Muscle layer of colon (tissue), 2 donors: ENCODE results near the gene STH.

Experiments
- H3K27ac ChIP-seq: one replicate; pipeline ENCODE4 v1.7.0; 2013; ENCODE audit warnings: low read depth, mild to moderate bottlenecking, low read length, moderate library complexity
- H3K27me3 ChIP-seq, 2 donors: one replicate each; pipeline ENCODE4 v1.7.0; 2013; ENCODE audit warnings: low read length in 2 of 2, mild to moderate bottlenecking in 2 of 2; ENCODE audit not compliant: insufficient read depth in 2 of 2, control insufficient read depth in 1 of 2
- H3K36me3 ChIP-seq: one replicate; pipeline ENCODE4 v1.7.0; 2013; ENCODE audit warnings: mild to moderate bottlenecking, low read length; ENCODE audit not compliant: insufficient read depth
- H3K4me1 ChIP-seq: one replicate; pipeline ENCODE4 v1.7.0; 2013; ENCODE audit warnings: mild to moderate bottlenecking, low read length; ENCODE audit not compliant: insufficient read depth
- H3K4me3 ChIP-seq, 2 donors: one replicate each; pipeline ENCODE4 v1.7.0; 2013; ENCODE audit warnings: low read length in 2 of 2, low read depth in 1 of 2, mild to moderate bottlenecking in 1 of 2, moderate library complexity in 1 of 2
- H3K9ac ChIP-seq: one replicate; pipeline ENCODE4 v1.7.0; 2013; ENCODE audit warnings: low read length
- H3K9me3 ChIP-seq: one replicate; pipeline ENCODE4 v1.7.0; 2013; ENCODE audit warnings: mild to moderate bottlenecking, low read length
- donor health status: abdominal sarcoma.
- donor health status: Adenocarcinoma of cecum.

Gene STH

DNA sequence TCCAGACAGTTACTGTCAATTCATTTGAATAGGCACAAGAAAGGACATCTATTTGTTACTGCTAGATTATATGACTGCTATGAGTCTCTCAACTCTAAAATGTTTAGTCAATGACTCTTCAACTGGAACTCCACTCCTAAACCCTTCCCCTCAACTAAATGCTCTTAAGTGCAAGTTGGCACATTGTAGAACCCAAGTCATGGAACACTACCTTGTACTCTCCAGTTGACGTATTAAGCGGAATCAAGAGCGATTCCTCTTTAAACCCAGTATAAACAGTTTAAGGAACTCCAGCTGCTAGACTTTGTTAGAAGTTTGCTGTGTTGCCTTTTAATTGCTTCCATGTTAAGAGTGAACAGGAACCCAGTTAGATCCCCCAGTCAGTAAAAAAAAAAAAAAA, 44.6 kb downstream of the STH start:
- peak overlapping the region; percentile 38 for H3K27ac ChIP-seq
- peaks cover 44% of the 10 kb centered on the region for H3K36me3 ChIP-seq
- peaks cover 33% of the 10 kb centered on the region for H3K4me1 ChIP-seq
- H3K9ac ChIP-seq: no peak overlapping the region
- H3K4me3 ChIP-seq: no peak overlapping the region
- no peaks in the 10 kb centered on the region for H3K27me3 ChIP-seq
- no peaks in the 10 kb centered on the region for H3K9me3 ChIP-seq

DNA sequence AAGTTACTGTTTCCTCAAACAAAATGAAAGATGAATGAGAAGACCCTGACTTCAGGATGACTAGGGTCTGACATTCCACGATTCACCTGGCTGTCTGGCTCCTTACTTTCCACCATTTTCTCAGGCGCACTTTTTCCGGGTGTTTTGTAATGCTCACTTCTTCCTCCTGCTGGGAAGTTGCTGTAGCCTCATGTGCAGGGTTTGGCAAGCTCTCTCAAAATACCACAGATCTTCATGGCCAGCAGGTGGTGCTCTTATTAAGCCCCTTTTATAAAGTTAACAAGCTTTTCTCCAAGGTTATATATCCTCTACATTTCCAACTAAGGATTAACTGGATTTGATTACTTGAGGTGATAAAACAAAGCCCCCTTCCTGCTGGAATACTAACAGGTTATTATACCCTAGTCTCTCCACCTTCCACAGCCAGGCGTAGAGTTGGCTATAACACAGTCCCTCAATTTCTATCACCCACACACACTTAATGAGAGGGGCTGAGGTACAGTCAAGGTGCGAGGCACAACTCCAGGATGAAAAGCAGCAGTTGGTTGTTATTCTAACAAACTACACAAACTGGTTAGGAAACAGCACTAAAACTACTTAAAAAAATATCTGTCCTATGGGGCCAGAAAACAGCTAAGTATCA, 45.4 kb downstream of the STH start:
- H3K9ac ChIP-seq: no peak overlapping the region
- H3K27ac ChIP-seq: peak overlapping the region; percentile 43
- peaks cover 37% of the 10 kb centered on the region for H3K36me3 ChIP-seq
- no peaks in the 10 kb centered on the region for H3K9me3 ChIP-seq
- H3K4me1 ChIP-seq: peaks cover 31% of the 10 kb centered on the region
- no peak overlapping the region for H3K4me3 ChIP-seq
- no peaks in the 10 kb centered on the region for H3K27me3 ChIP-seq

DNA sequence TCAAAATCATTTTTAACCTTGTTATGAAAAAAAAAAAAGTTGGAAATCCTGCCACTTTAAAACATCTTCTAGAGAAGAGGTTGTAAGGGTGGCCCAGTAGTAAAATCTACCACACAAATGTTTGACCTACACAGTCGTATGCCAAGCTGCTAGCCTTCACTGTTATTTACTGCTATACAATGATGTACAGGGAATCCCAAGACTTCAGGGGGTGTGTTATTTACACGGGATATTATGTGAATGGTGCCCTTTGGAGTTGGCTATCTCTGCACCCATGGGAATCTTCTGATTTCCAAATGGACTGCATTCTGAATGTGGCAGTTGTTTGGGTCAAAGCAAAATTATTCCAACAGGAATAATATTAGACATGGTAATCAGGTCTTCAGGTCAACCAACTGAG, 45.9 kb downstream of the STH start:
- Histone ChIP-seq H3K9me3 (no peaks in the 10 kb centered on the region), H3K9ac (no peak overlapping the region), H3K27me3 (no peaks in the 10 kb centered on the region), H3K4me3 (no peak overlapping the region), H3K27ac (no peak overlapping the region), H3K4me1 (peaks cover 25% of the 10 kb centered on the region), H3K36me3 (peaks cover 37% of the 10 kb centered on the region)

DNA sequence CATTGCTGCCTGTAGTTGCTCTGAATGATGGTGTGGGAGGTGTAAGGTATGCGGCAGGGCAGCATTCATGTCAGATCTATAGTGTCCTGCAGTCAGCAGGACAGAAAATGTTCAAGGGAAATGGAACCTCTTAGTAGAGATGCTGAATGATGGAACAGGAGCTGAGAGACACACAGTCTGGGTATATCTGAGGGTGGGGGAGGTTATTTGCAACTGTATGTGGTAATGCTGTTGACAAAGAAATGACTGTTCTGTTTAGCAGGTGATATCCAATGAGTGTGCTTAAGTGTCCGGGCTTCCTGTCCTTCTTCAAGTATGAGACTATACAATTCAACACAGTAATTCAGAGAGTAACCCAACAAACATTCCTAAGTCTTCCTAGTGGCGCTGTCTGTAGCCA, 46.6 kb downstream of the STH start:
- Histone ChIP-seq H3K4me3 (no peak overlapping the region), H3K4me1 (peaks cover 23% of the 10 kb centered on the region), H3K27ac (no peak overlapping the region), H3K27me3 (no peaks in the 10 kb centered on the region), H3K9me3 (no peaks in the 10 kb centered on the region), H3K9ac (no peak overlapping the region), H3K36me3 (peaks cover 42% of the 10 kb centered on the region)

DNA sequence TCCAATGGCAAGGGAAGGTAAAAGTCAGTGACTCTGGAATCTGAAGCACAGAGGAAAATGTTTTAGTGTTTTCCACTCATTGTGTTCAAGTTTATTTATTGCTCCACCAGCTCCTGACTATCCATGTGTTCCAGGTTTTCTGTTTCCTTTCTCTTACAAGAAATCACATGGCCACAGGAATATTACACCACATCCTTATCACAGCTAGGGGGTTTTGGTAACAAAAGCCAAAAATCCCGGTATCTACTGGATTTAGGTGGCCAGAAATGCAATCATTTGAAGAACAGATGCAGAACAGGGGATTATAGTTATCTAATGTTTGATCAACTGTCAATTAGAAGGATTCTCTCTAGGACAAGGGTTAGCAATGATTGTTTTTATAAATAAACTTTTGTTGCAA, 47.9 kb downstream of the STH start:
- Histone ChIP-seq H3K4me1 (peaks cover 23% of the 10 kb centered on the region), H3K36me3 (peaks cover 45% of the 10 kb centered on the region), H3K9ac (no peak overlapping the region), H3K9me3 (no peaks in the 10 kb centered on the region), H3K27me3 (no peaks in the 10 kb centered on the region), H3K27ac (peak overlapping the region; percentile 40), H3K4me3 (no peak overlapping the region)

DNA sequence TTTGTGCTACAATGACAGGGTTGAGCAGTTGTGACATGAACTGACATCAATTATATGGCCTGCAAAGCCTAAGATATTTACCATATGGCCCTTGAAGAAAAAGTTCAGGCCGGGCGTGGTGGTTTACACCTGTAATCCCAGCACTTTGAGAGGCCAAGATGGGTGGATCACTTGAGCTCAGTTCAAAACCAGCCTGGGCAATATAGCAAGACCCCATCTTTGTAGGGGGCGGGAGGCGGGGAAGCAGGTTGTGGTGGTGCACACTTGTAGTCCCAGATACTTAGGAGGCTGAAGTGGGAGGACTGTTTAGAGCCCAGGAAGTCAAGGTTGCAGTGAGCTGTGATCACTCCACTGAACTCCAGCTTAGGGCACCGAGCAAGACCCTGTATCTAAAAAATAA, 48.3 kb downstream of the STH start:
- Histone ChIP-seq H3K9ac (no peak overlapping the region), H3K27ac (peak overlapping the region; percentile 40), H3K27me3 (no peaks in the 10 kb centered on the region), H3K4me1 (peaks cover 23% of the 10 kb centered on the region), H3K36me3 (peaks cover 42% of the 10 kb centered on the region), H3K4me3 (no peak overlapping the region), H3K9me3 (no peaks in the 10 kb centered on the region)

DNA sequence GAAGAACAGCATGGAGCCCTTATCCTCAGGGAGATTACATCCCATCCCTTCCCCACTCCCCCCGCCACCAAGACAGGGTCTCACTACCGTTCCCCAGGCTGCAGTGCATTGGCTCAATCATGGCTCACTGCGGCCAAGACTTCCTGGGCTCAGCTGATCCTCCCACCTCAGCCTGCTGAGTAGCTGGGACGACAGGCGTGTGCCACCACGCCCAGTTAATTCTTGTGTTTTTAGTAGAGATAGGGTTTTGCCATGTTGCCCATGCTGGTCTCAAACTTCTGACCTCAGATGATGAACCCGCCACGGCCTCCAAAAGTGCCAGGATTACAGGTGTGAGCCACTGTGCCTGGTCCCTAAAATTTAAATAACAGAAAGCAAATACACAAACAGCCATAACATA, 48.8 kb downstream of the STH start:
- Histone ChIP-seq H3K36me3 (peaks cover 38% of the 10 kb centered on the region), H3K9me3 (no peaks in the 10 kb centered on the region), H3K27ac (no peak overlapping the region), H3K4me1 (peaks cover 23% of the 10 kb centered on the region), H3K4me3 (no peak overlapping the region), H3K27me3 (no peaks in the 10 kb centered on the region), H3K9ac (no peak overlapping the region)
